ENCODE results near the gene ACADL.

DNA sequence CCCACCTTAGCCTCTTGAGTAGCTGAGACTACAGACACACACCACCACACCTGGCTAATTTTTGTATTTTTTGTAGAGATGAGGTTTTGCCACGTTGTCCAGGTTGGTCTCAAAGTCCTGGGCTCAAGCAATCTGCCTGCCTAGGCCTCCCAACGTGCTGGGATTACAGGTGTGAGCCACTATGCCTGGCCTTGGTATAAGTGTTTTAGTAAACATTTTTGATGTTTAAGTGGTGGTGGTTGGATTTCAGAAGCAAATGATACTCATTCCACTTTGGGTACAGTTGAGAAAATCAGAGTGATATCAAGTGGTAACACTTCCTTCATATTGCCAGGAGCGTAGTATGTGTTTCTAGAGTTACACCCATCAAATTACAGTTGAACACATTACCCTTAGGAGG is 25.4 kb downstream of the ACADL start:
- TF ChIP-seq, protein P1, sequence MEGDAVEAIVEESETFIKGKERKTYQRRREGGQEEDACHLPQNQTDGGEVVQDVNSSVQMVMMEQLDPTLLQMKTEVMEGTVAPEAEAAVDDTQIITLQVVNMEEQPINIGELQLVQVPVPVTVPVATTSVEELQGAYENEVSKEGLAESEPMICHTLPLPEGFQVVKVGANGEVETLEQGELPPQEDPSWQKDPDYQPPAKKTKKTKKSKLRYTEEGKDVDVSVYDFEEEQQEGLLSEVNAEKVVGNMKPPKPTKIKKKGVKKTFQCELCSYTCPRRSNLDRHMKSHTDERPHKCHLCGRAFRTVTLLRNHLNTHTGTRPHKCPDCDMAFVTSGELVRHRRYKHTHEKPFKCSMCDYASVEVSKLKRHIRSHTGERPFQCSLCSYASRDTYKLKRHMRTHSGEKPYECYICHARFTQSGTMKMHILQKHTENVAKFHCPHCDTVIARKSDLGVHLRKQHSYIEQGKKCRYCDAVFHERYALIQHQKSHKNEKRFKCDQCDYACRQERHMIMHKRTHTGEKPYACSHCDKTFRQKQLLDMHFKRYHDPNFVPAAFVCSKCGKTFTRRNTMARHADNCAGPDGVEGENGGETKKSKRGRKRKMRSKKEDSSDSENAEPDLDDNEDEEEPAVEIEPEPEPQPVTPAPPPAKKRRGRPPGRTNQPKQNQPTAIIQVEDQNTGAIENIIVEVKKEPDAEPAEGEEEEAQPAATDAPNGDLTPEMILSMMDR (IDR thresholded peaks at IDR 0.05): no peak
- no peak for TF ChIP-seq POLR2A (IDR thresholded peaks at IDR 0.05)

Measured in gastroesophageal sphincter (tissue), 3 donors.